GM12878 (cell line): ENCODE measurements around the gene PPP1R14B. TPM values are rescaled to one million over a fixed set of nuclear protein-coding genes. Genes with fewer than 3 reads are reported as not detected.

Experiments
- BACH1 ChIP-seq: fragments of 450-650 bp; IDR thresholded peaks from 2 replicates; pipeline ENCODE4 v1.6.1; 2017; ENCODE audit warnings: mild to moderate bottlenecking, borderline replicate concordance
- BHLHE40 ChIP-seq, 2 experiments: fragments of 450-650 bp in 1 of 2; IDR thresholded peaks; 2 replicates each; pipeline ENCODE4 v1.6.1; 2011 to 2017; ENCODE audit warnings: low read depth in 2 of 2, borderline replicate concordance in 1 of 2, improper control_type of control experiment in 1 of 2, low read length in 1 of 2, mild to moderate bottlenecking in 1 of 2
- CREM ChIP-seq: IDR thresholded peaks from 2 replicates; pipeline ENCODE4 v1.6.1; 2014; ENCODE audit warnings: antibody characterized with exemption, low read depth
- EGR1 ChIP-seq, 2 experiments: IDR thresholded peaks; 1 replicate in 1 of 2; 2 replicates in 1 of 2; pipeline ENCODE4 v1.6.1; 2011 to 2012; ENCODE audit warnings: low read depth in 2 of 2, low read length in 2 of 2, borderline replicate concordance in 1 of 2, mild to moderate bottlenecking in 1 of 2, moderate library complexity in 1 of 2
- EP300 ChIP-seq, 2 experiments: fragments of 150-350 bp in 1 of 2; IDR thresholded peaks; 2 replicates each; pipeline ENCODE4 v1.6.1; 2011 to 2012; ENCODE audit warnings: low read depth in 2 of 2, low read length in 2 of 2, borderline replicate concordance in 1 of 2, improper control_type of control experiment in 1 of 2, inconsistent platforms in 1 of 2; ENCODE audit not compliant: control insufficient read depth in 1 of 2
- ETV6 ChIP-seq, 2 experiments: fragments of 450-650 bp in 1 of 2; IDR thresholded peaks in 1 of 2; conservative IDR thresholded peaks in 1 of 2; 2 replicates each; pipeline ENCODE4 v1.6.1; 2014; ENCODE audit warnings: antibody characterized with exemption in 1 of 2, borderline replicate concordance in 1 of 2, low read depth in 1 of 2, mild to moderate bottlenecking in 1 of 2, moderate library complexity in 1 of 2
- FOXM1 ChIP-seq: IDR thresholded peaks from 2 replicates; pipeline ENCODE4 v1.6.1; 2012; ENCODE audit warnings: low read depth, mild to moderate bottlenecking, inconsistent platforms, low read length, moderate library complexity
- GABPA ChIP-seq: IDR thresholded peaks from 2 replicates; pipeline ENCODE4 v1.6.1; 2014; ENCODE audit warnings: antibody characterized with exemption, low read depth, mild to moderate bottlenecking, inconsistent platforms
- HSF1 ChIP-seq: fragments of 150-350 bp; IDR thresholded peaks from 2 replicates; pipeline ENCODE4 v1.6.1; 2014; ENCODE audit warnings: mild to moderate bottlenecking, low read depth, low read length
- IKZF1 ChIP-seq: fragments of 450-650 bp; conservative IDR thresholded peaks from 2 replicates; pipeline ENCODE4 v1.6.1; 2017; ENCODE audit warnings: antibody characterized with exemption, mild to moderate bottlenecking
- IKZF2 ChIP-seq, 2 experiments: fragments of 450-650 bp; IDR thresholded peaks; 2 replicates each; pipeline ENCODE4 v1.6.1; 2017; ENCODE audit warnings: mild to moderate bottlenecking in 2 of 2, moderate library complexity in 2 of 2
- KDM1A ChIP-seq: fragments of 200-600 bp; sonication (generic); IDR thresholded peaks from 2 replicates; pipeline ENCODE4 v1.6.1; 2016; ENCODE audit warnings: borderline replicate concordance
- MLLT1 ChIP-seq: fragments of 450-650 bp; IDR thresholded peaks from 2 replicates; pipeline ENCODE4 v1.6.1; 2016; ENCODE audit warnings: mild to moderate bottlenecking
- NFIC ChIP-seq: IDR thresholded peaks from 2 replicates; pipeline ENCODE4 v1.6.1; 2012; ENCODE audit warnings: low read depth, mild to moderate bottlenecking, inconsistent platforms, low read length, moderate library complexity
- NFXL1 ChIP-seq: fragments of 450-650 bp; IDR thresholded peaks from 2 replicates; pipeline ENCODE4 v1.6.1; 2017; ENCODE audit warnings: antibody characterized with exemption, mild to moderate bottlenecking, borderline replicate concordance
- NR2C2 ChIP-seq: IDR thresholded peaks from 2 replicates; pipeline ENCODE4 v1.6.1; 2011; ENCODE audit warnings: borderline replicate concordance, low read depth; ENCODE audit not compliant: control insufficient read depth, insufficient read length
- NRF1 ChIP-seq: conservative IDR thresholded peaks from 2 replicates; pipeline ENCODE4 v1.6.1; 2011; ENCODE audit warnings: mild to moderate bottlenecking, low read depth, low read length, improper control_type of control experiment
- POLR2A ChIP-seq: IDR thresholded peaks from 2 replicates; pipeline ENCODE4 v1.6.1; 2011; ENCODE audit warnings: low read depth, mild to moderate bottlenecking, low read length
- RAD21 ChIP-seq: IDR thresholded peaks from 2 replicates; pipeline ENCODE4 v1.6.1; 2011; ENCODE audit warnings: mild to moderate bottlenecking, low read depth, low read length, moderate library complexity; ENCODE audit not compliant: insufficient read depth
- SREBF1 ChIP-seq: IDR thresholded peaks from 2 replicates; pipeline ENCODE4 v1.6.1; 2012; ENCODE audit warnings: mild to moderate bottlenecking, low read length
- SREBF2 ChIP-seq: IDR thresholded peaks from 2 replicates; pipeline ENCODE4 v1.6.1; 2012; ENCODE audit warnings: mild to moderate bottlenecking, low read length
- STAT1 ChIP-seq: fragments of 450-650 bp; conservative IDR thresholded peaks from 2 replicates; pipeline ENCODE4 v1.6.1; 2014; ENCODE audit warnings: antibody characterized with exemption, mild to moderate bottlenecking
- TBL1XR1 ChIP-seq: IDR thresholded peaks from 2 replicates; pipeline ENCODE4 v1.6.1; 2012; ENCODE audit warnings: low read depth, low read length, improper control_type of control experiment
- TCF12 ChIP-seq: IDR thresholded peaks from 2 replicates; pipeline ENCODE4 v1.6.1; 2011; ENCODE audit warnings: low read depth, mild to moderate bottlenecking, low read length
- TCF3 ChIP-seq: IDR thresholded peaks from 2 replicates; pipeline ENCODE4 v1.6.1; 2012; ENCODE audit warnings: low read depth, mild to moderate bottlenecking, low read length, borderline replicate concordance; ENCODE audit not compliant: insufficient read depth
- WRNIP1 ChIP-seq: IDR thresholded peaks from 2 replicates; pipeline ENCODE4 v1.6.1; 2011; ENCODE audit warnings: low read depth, low read length, improper control_type of control experiment, borderline replicate concordance
- ZBED1 ChIP-seq: IDR thresholded peaks from 2 replicates; pipeline ENCODE4 v1.6.1; 2016; ENCODE audit warnings: borderline replicate concordance
- ZNF217 ChIP-seq: fragments of 450-650 bp; IDR thresholded peaks from 2 replicates; pipeline ENCODE4 v1.6.1; 2017; ENCODE audit warnings: antibody characterized with exemption, mild to moderate bottlenecking
- ZNF384 ChIP-seq: IDR thresholded peaks from 2 replicates; pipeline ENCODE4 v1.6.1; 2012; ENCODE audit warnings: low read depth, mild to moderate bottlenecking, low read length, improper control_type of control experiment, borderline replicate concordance
- polyA plus RNA-seq, 11 experiments: library from polyadenylated mRNA; depleted of rRNA in 4 of 11; unstranded in 6 of 11; stranded (reverse) in 5 of 11; fragments of >200 nt; fragmentation: Nextera tagmentation in 4 of 11; fragmentation: Illumina TruSeq in 1 of 11; extraction: Ambion mirVana in 4 of 11; extraction: Trizol in 1 of 11; gene quantifications; 1 replicate in 1 of 11; 2 replicates in 10 of 11; pipeline versions ENCODE4 v1.2.1 to v1.2.3, GENCODE V29; 2011 to 2016; ENCODE audit warnings: inconsistent platforms in 2 of 11, missing spikeins in 2 of 11, low read depth in 1 of 11
- total RNA-seq, 4 experiments: library from RNA; depleted of rRNA in 3 of 4; stranded (reverse); fragments of >200 nt in 3 of 4; fragmentation: Illumina TruSeq in 1 of 4; extraction: Trizol in 1 of 4; gene quantifications; 2 replicates each; pipeline versions ENCODE4 v1.2.1 to v1.2.3, GENCODE V29; 2013 to 2021

The PPP1R14B gene
- total and polyA plus RNA-seq, 10 of the 15 experiments (the other 5 are each of a cell fraction or from before 2014, with no cell fraction given): 8.4 to 283 (median 124) TPM

- TF ChIP-seq BHLHE40 (IDR thresholded peaks at IDR 0.05; ENCODE audit: borderline replicate concordance in 1 of 2, low read depth in 2 of 2, low read length in 1 of 2) (peak; percentile 96 to 99), IKZF2 (IDR thresholded peaks at IDR 0.05) (0 out of 4 replicates have a peak, but pooled peaks of 1 of the 2 experiments have one; percentile 8), NFXL1 (no peak), TBL1XR1 (peak; percentile 43), KDM1A (no peak), NR2C2 (no peak), SREBF2 (no peak), WRNIP1 (no peak), POLR2A (peak; percentile 94), IKZF1 (peak; percentile 73), CREM (peak; percentile 95), MLLT1 (0 out of 2 replicates have a peak, but pooled peaks have one; percentile 76), EGR1 (IDR thresholded peaks at IDR 0.05; ENCODE audit: borderline replicate concordance in 1 of 2, low read depth in 2 of 2, low read length in 2 of 2) (peak in 1 of 2 experiments; percentile 90; a peak in 2 of 3 replicates), ETV6 (conservative IDR thresholded peaks at IDR 0.05 in 1 of 2, IDR thresholded peaks at IDR 0.05 in 1 of 2; ENCODE audit: borderline replicate concordance in 1 of 2, low read depth in 1 of 2) (peak in 1 of 2 experiments; percentile 79; a peak in 1 of 4 replicates), TCF12 (peak; percentile 34; the same call in 1 of the 2 replicates), RAD21 (no peak), FOXM1 (no peak), NFIC (no peak), ZNF217 (no peak), STAT1 (0 out of 2 replicates have a peak, but pooled peaks have one; percentile 43), HSF1 (0 out of 2 replicates have a peak, but pooled peaks have one; percentile 9), ZBED1 (peak; percentile 85; the same call in 1 of the 2 replicates), BACH1 (no peak), NRF1 (peak; percentile 74), ZNF384 (no peak), EP300 (IDR thresholded peaks at IDR 0.05; ENCODE audit: borderline replicate concordance in 1 of 2, control insufficient read depth in 1 of 2, low read depth in 2 of 2, low read length in 2 of 2) (no peak; a peak in 1 of 4 replicates), TCF3 (no peak; the same call in 1 of the 2 replicates), GABPA (no peak), SREBF1 (no peak)
These were observed 6.1 kb downstream of the PPP1R14B start, which contains the start of gene FKBP2 (continued) for GRCh38 chr11:64240435-64241240.
